ENCODE measurements around the gene KCMF1. TPM values are rescaled to one million over a fixed set of nuclear protein-coding genes. Genes with fewer than 3 reads are reported as not detected.

The KCMF1 gene
- total and polyA plus RNA-seq, 4 donors, result 10.5 to 45.4 (median 23.1) TPM

- Histone ChIP-seq H3K9ac (ENCODE audit: low read depth in 1 of 2, low read length in 2 of 2) (no peak overlapping the region), H3K27me3 (ENCODE audit: control insufficient read depth in 4 of 4, insufficient read depth in 4 of 4, low read length in 3 of 4) (no peaks in the 10 kb centered on the region), H3K9me3 (ENCODE audit: control insufficient read depth in 4 of 4, low read length in 3 of 4) (no peaks in the 10 kb centered on the region), H3K4me1 (ENCODE audit: control insufficient read depth in 4 of 4, insufficient read depth in 4 of 4, low read length in 3 of 4) (no peaks in the 10 kb centered on the region), H3K27ac (ENCODE audit: low read depth in 1 of 2, low read length in 2 of 2) (no peak overlapping the region), H3K4me3 (ENCODE audit: low read depth in 1 of 3, low read length in 3 of 3) (no peak overlapping the region), H3K36me3 (ENCODE audit: control insufficient read depth in 4 of 4, insufficient read depth in 3 of 4, low read depth in 1 of 4, low read length in 3 of 4) (no peaks in the 10 kb centered on the region)
- 93% methylated on average over 1 of the region's 1 CpG for WGBS
- no peak for DNase-seq (ENCODE audit: low spot score)
- TF ChIP-seq CTCF (IDR thresholded peaks at IDR 0.05; ENCODE audit: low read depth, low read length, missing input control) (no peak), NR2F2 (IDR thresholded peaks at IDR 0.05) (no peak), JUND (IDR thresholded peaks at IDR 0.05) (no peak), TAF1 (conservative IDR thresholded peaks at IDR 0.05) (no peak), FOXA2 (IDR thresholded peaks at IDR 0.05) (no peak), HNF4G (IDR thresholded peaks at IDR 0.05) (no peak), ATF3 (IDR thresholded peaks at IDR 0.05) (no peak), RXRA (IDR thresholded peaks at IDR 0.05) (no peak), HNF4A (conservative IDR thresholded peaks at IDR 0.05) (no peak)
- TF ChIP-seq, protein P1, sequence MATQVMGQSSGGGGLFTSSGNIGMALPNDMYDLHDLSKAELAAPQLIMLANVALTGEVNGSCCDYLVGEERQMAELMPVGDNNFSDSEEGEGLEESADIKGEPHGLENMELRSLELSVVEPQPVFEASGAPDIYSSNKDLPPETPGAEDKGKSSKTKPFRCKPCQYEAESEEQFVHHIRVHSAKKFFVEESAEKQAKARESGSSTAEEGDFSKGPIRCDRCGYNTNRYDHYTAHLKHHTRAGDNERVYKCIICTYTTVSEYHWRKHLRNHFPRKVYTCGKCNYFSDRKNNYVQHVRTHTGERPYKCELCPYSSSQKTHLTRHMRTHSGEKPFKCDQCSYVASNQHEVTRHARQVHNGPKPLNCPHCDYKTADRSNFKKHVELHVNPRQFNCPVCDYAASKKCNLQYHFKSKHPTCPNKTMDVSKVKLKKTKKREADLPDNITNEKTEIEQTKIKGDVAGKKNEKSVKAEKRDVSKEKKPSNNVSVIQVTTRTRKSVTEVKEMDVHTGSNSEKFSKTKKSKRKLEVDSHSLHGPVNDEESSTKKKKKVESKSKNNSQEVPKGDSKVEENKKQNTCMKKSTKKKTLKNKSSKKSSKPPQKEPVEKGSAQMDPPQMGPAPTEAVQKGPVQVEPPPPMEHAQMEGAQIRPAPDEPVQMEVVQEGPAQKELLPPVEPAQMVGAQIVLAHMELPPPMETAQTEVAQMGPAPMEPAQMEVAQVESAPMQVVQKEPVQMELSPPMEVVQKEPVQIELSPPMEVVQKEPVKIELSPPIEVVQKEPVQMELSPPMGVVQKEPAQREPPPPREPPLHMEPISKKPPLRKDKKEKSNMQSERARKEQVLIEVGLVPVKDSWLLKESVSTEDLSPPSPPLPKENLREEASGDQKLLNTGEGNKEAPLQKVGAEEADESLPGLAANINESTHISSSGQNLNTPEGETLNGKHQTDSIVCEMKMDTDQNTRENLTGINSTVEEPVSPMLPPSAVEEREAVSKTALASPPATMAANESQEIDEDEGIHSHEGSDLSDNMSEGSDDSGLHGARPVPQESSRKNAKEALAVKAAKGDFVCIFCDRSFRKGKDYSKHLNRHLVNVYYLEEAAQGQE (IDR thresholded peaks at IDR 0.05), result no peak
Observed at GRCh38 chr2:85104228-85104627, 133.3 kb downstream of the KCMF1 start.

GRCh38 chr2:85106489-85107180 lies 135.7 kb downstream of the KCMF1 start:
- DNase-seq (ENCODE audit: low spot score), result no peak
- Histone ChIP-seq H3K9me3 (ENCODE audit: control insufficient read depth in 4 of 4, low read length in 3 of 4) (no peaks in the 10 kb centered on the region), H3K36me3 (ENCODE audit: control insufficient read depth in 4 of 4, insufficient read depth in 3 of 4, low read depth in 1 of 4, low read length in 3 of 4) (no peaks in the 10 kb centered on the region), H3K9ac (ENCODE audit: low read depth in 1 of 2, low read length in 2 of 2) (no peak overlapping the region), H3K4me3 (ENCODE audit: low read depth in 1 of 3, low read length in 3 of 3) (no peak overlapping the region), H3K27me3 (ENCODE audit: control insufficient read depth in 4 of 4, insufficient read depth in 4 of 4, low read length in 3 of 4) (no peaks in the 10 kb centered on the region), H3K4me1 (ENCODE audit: control insufficient read depth in 4 of 4, insufficient read depth in 4 of 4, low read length in 3 of 4) (no peaks in the 10 kb centered on the region), H3K27ac (ENCODE audit: low read depth in 1 of 2, low read length in 2 of 2) (no peak overlapping the region)
- WGBS, result 62% methylated on average over 8 of the region's 8 CpGs
- TF ChIP-seq SP1 (IDR thresholded peaks at IDR 0.05) (no peak), GABPA (IDR thresholded peaks at IDR 0.05 in 1 of 2, conservative IDR thresholded peaks at IDR 0.05 in 1 of 2) (no peak), YY1 (IDR thresholded peaks at IDR 0.05) (no peak), RAD21 (IDR thresholded peaks at IDR 0.05) (no peak), MAX (IDR thresholded peaks at IDR 0.05) (no peak), ATF3 (IDR thresholded peaks at IDR 0.05) (no peak), TAF1 (conservative IDR thresholded peaks at IDR 0.05) (no peak), RXRA (IDR thresholded peaks at IDR 0.05) (no peak), CTCF (IDR thresholded peaks at IDR 0.05; ENCODE audit: low read depth, low read length, missing input control) (no peak), JUND (IDR thresholded peaks at IDR 0.05) (no peak), FOXA1 (IDR thresholded peaks at IDR 0.05) (no peak), FOXA2 (IDR thresholded peaks at IDR 0.05) (no peak), HNF4A (conservative IDR thresholded peaks at IDR 0.05) (no peak), NR2F2 (IDR thresholded peaks at IDR 0.05) (no peak)
- TF ChIP-seq, protein P1 (IDR thresholded peaks at IDR 0.05), result no peak
